HG02885 (cell line): ENCODE measurements around the gene STAU1.
"Not testable (repeated sequence)": the region's sequence is repeated elsewhere in the genome, so short reads cannot be mapped to it uniquely, and the experiment has no call there.

Experiments used
- ATAC-seq: cut with Tn5 transposase; IDR thresholded peaks from one replicate; pipeline ENCODE4 v1.9.1; 2021; ENCODE audit warnings: mild to moderate bottlenecking; ENCODE audit not compliant: unreplicated experiment, poor library complexity

Gene STAU1, protein sequence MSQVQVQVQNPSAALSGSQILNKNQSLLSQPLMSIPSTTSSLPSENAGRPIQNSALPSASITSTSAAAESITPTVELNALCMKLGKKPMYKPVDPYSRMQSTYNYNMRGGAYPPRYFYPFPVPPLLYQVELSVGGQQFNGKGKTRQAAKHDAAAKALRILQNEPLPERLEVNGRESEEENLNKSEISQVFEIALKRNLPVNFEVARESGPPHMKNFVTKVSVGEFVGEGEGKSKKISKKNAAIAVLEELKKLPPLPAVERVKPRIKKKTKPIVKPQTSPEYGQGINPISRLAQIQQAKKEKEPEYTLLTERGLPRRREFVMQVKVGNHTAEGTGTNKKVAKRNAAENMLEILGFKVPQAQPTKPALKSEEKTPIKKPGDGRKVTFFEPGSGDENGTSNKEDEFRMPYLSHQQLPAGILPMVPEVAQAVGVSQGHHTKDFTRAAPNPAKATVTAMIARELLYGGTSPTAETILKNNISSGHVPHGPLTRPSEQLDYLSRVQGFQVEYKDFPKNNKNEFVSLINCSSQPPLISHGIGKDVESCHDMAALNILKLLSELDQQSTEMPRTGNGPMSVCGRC

DNA sequence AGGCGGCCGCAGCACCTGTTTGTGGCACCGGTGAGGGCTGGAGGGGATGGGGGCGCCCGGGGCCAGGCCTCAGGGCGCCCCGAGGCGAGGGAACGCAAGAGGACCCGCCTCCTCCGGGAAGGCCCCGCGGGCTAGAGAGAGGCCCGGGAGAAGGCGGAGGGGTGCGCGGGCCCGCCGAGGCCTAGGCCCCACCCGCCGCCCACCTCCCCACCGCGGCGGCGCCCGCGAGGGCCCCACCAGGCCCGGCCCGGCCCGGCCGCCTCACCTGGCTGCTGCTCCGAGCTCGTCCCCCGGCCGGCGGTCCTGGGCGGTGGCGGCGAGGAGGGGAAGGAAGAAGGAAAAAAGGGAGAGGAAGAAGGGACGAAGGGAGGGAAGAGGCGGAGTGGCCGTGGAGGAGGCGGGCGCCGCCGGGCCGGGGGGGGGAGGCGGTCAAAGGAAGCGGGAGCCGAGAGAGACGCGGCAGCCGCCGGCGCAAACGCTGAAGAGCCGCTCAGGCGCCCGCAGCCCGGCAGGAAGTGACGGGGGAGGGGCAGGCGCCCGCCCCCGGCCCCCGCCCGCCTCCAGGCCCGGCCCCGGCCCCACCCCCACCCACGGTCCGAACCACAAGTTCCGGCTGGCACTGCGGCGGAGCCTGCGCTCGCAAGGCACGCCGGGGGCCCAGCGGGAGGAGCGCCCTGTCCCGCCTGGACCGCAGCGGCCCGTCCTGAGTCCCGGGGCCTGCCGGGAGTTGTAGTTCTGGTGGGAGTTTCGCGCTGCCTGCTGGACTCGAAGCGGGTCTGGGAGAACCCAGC lies at the start of gene STAU1:
STAU1 (minus strand) TSS at position 484 of the 791 bp plus-strand sequence. CDS start 22,133 bp downstream, outside the sequence.
- ATAC-seq = peak; percentile 95

DNA sequence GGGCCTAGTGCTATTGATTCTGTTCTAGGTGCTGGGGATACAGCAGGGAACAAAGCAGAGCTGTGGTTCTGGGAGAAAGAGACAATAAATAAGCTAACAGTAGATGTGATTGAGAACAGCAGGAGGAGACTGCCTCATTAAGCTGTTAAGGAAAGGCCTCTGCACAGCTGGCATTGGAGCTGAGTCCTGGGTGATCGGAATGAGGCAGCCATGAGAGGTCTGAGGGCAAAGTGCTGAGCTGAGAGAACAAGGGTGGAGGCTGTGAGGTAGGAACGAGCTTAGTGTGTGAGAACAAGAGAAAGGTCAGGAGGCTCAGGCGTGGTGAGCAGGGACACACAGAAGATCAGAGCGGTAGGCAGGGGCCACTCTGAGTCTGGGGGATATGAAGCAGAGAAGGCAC lies 49.4 kb upstream of the STAU1 start:
- ATAC-seq = no peak

DNA sequence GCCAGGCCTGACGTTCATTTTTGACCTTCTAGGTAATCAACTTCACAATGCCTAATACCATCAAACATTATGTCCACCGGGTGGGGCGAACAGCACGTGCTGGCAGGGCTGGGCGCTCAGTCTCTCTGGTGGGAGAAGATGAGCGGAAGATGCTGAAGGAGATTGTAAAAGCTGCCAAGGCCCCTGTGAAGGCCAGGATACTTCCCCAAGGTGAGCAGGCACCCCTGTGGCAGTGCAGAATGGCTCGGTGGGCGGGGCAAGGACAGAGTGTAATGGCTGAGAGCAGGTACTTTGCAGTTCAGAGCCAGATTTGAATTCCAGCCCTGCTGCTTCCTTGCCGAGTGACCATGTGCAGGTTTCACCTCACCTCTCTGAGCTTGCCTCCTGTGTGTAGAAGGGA lies 48.2 kb upstream of the STAU1 start:
- no peak for ATAC-seq

DNA sequence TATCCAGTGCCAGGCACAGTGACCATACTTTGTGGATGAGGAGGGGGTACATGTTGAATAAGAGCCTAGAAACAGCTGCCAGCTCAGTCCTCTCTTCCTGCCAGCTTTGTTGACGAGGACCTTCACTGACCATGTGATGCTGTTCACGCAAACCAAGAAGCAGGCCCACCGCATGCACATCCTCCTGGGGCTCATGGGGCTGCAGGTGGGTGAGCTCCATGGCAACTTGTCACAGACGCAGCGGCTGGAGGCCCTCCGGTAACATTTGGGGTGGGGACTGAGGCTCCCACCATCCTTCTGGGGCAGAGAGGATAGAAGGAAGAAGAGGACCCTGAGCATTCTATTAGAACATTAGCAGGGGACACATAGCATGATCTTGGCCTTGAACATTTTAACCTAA lies 46.7 kb upstream of the STAU1 start:
- ATAC-seq = no peak

DNA sequence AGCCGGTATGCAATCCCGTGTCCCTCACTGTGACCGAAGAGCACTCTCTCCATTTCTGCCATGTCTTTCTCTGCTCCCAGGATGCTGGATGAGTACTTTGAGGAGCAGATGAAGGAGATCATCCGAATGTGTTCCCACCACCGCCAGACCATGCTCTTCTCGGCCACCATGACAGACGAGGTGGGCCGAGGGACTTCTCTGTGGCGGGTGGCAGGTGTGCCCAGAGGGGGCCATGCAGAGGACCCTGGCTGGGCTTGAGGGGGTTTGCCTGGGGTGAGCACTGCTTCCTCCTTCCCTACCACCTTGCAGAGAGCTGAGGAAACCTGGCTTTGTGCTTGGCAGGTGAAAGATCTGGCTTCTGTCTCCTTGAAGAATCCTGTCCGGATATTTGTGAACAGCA lies 45.1 kb upstream of the STAU1 start:
- ATAC-seq = no peak

DNA sequence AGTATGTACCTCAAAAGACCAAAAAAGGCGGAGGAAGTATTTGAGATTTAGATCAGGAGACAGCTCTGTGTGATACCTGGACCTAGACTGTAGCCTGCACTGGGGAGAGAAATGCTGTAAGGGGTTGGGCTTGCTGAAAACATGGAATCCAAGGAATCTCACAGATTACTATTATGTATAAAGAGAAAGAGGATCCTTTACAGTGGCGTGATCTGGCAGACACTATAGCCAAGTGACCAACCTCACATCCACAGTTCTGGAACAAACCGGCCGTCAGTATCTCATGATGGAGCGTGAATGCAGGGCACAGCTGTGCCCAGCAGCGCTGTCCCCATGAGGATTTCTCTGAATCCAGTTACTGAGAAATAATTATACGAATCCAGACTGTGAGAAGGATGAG lies 43.3 kb upstream of the STAU1 start:
- ATAC-seq = no peak

DNA sequence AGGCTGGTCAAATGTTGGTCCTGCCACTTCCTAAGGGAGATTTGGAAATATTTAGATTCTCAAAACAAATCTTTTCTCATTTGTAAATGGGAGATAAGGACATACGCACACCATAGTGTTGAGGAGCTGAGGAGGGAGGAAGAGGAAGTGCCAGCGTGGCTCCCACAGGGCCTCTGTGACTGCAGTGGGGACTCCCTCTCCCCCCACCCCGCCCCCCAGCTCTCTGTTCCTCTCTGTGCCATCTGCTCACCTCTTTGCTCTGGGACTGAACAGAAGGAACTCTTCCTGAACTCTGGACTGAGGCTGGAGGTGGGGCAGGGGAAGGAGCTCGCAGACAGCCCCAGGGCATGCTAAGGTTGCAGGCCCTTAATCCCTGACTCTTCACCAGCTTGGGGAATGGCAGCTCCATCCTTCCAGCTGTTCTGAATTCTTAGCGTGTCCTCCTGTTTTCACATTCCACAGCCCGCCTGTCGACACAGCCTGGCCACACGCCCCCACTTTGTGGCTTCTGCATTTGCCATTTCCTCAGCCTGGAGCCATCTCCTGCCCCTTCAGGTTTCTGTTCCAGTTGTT lies 42.5 kb upstream of the STAU1 start:
- no peak for ATAC-seq

DNA sequence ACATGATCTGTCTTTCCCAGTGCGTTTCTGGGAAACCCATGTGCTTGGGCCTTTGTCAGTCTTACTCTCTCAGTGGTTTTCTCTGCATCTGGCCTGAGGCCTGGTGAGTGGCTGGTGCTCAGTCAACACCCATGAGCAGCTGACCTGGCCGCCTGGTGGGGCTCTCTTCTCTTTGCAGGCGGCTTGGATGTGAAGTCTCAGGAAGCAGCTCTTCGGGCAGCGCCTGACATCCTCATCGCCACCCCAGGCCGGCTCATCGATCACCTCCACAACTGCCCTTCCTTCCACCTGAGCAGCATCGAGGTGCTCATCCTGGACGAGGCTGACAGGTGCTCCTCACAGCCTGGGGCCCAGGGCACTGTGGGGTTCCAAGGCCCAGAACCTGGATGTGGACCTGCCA lies 41.9 kb upstream of the STAU1 start:
- no peak for ATAC-seq

DNA sequence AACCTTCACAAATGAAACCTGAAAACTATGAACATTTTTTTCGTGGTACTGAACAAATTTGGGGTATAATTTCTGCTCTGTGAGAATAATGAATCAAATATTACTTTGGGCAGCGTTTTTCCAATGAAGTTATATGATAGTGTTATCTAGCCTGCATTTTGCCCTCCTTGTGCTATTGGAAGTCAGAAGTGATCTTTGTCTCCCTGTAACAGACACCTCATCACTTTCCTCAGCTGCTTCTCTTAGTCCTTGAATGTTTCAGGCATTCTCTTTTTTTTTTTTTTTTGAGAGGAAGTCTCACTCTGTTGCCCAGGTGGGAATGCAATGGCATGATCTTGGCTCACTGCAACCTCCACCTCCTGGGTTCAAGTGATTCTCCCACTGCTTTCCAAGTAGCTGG lies 41.2 kb upstream of the STAU1 start:
- no peak for ATAC-seq

DNA sequence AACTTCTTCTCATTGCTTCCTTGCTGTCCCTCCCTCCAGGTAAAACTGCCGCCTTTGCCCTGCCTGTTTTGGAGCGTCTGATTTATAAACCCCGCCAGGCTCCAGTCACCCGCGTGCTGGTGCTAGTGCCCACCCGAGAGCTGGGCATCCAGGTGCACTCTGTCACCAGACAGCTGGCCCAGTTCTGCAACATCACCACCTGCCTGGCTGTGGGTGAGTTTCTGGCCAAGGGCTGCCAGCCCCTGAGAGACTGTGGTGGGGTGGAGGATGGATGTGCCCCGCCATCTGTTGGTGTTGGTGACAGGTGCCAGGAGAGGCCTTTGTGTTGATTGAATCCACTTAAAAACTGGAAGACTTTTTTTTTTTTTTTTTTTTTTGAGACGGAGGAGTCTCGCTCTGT lies 40.5 kb upstream of the STAU1 start:
- no peak for ATAC-seq

DNA sequence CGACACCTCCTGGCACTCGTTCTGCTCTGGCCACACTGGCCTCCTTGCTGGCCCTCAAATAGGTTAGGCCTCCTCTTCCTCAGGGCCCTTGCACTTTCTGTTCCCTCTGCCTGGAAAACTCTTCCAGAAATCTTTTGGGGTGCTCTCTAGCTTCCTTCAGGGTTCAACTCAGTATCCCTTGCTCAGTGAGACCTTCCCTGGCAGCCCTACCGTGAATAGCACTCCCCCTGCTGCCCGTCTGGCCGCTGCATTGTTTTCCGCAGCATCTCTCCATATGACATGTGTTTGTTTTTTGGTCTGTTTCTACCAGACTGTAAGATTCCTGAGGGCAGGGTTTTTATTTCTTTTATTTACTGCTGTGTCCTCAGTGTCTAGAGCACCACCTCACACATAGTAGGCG lies 37.8 kb upstream of the STAU1 start:
- ATAC-seq = no peak

DNA sequence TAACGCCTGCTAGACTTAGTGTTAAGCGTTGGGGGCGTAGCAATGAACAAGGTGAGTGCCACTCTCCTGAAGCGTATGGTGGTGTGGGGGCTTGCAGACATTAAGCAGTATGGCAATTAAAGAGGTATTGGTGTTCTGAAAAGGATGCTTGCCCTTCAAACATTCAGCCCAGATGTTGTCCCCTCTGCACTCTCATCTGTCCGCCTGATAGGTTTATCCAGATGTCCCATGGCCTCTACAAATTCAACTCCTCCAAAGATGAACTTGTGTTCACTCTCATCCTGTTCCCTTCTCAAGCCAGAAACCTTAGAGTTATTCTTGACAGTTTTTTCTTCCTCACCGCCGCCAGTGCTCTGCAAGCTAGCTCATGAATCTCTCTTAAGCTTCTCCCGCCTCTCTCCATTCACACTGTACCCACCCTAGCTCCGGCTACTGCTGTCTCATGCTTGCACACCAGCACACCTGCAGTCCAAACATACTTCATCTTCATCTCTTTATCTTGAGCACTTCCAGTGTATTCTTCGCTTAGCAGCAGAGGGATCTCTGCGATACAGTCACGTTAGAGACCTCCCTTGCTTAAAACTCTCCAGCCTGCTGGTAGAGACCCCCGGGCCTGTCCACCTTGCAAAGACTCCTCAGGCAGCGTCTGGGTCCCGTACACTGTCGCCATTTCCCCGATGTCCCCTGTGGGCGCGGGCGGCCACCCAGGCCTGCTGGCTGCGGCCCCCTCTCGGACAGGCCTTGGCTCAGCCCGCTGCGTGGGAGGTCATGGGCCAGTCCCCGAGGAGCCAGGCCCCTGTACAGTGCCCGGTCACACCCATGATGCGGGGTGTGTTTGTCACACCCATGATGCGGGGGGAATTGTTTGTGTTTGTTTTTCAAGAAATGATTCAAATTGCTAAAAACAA lies 32.0 kb upstream of the STAU1 start:
- ATAC-seq = peak; percentile 2

DNA sequence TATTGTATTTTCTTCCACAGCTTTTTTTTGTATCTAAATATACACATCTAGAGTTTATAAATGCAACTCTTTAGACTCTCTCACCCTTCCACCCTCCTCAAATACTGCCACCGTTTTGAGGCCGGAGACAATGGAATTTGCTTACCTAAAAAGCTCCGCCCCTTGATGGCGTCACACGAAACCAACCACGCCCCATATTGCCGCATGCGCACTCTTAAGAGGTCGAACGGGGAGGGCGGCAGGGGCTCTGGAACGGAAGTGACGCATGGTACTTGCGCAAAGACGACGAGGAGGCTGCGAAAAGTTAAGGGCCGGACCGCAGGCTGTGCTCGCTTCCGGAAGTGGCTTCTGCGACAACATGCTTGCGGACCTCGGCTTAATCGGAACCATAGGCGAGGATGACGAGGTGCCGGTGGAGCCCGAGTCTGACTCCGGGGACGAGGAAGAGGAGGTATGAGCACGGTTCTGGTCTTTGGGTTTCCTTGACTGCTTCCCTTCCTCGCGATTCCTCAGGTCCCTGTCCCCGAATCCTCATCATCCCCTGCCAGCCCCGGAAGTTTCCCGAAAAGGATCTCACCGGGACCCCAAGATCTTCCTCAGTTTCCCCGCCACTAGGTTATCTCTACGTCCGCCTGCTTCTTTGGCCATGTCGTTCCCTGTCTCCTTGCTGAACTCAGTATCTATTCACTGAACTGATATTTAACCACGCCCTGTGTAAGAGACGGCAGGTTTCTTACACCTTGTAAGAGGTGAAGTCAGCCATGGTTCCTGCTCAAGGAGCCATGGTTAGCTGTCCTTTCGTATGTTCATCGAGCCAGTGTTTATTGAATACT lies 31.2 kb upstream of the STAU1 start, which contains the start of gene DDX27:
DDX27 (plus strand) TSS at position 326 of the 833 bp plus-strand sequence; CDS start at position 359, 33 bp downstream.
- ATAC-seq = peak; percentile 94

DNA sequence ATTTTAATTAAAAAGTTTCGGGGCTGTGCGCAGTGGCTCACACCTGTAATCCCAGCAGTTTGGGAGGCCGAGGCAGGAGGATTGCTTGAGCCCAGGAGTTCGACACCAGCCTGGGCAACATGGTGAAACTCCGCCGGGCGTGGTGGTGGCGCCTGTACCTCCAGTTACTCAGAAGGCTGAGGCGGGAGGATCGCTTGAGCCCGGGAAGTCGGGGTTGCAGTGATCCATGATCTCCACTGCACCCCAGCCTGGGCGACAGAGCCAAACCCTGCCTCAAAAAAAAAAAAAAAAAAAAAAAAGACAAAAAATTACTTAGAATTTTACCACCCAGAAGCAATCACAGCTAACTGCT lies 30.6 kb upstream of the STAU1 start:
- not testable (repeated sequence) for ATAC-seq

DNA sequence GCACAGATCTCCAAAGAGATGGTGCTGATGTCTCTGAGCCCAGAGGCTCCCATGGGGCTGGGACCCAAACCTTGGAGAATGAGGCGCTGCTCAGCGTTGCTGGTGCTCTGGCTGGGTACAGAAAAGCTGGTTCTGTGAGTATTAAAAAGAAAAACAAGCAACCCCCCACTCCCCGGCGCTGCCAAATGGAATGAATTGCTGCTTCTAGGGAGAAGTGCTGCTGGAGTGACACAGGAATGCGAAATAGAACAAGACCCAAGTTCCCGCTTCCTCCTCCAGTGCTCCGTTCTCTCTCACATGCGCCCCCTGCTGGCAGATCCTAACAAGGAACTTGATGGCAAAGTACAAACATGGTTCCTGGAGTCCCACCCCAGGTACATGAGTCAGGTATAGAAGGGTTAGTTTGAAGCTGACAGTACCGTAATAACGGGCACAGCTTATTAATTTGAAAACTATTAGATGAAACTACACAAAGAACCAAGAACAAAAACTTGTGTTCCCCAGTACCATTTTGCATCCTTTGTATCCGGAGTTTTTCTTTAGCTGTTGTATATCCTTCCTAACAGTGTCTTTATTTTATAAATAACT lies 29.0 kb upstream of the STAU1 start:
- no peak for ATAC-seq

DNA sequence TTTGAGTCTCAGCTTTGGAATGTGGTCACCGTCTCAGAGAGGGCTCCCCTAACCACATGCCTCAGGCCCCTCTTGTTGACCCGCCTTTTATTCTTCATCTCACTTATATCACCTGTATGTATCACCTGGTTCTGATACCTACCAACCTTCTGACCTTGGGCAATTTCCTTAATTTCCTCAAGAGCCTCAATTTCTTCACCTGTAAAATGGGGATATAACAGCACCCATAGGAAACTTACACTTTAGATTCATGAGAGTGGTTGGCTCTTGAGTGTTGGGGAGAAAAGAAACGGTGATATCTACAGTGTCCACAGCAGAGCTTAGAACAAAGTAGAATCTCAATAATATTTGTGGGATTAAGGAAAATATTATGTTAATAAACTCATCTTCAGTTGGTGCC lies 27.1 kb upstream of the STAU1 start:
- no peak for ATAC-seq

DNA sequence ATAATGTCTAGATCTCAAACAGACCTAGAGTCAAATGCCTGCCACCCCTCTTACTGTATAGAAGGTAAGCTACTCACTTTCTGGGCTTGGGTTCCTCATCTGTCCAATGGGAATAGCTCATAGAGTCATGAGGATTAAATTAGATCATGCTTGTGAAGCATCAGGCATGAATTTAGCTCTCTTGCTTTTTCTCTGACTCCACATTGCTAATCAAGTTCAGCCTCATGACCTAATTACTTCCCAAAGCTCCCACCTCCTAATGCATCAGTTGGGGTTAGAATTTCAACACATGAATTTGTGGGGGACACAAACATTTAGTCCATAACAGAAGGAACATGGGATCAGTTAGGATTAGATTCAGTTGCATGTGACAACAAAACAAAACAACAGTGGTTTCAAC lies 26.4 kb upstream of the STAU1 start:
- no peak for ATAC-seq

DNA sequence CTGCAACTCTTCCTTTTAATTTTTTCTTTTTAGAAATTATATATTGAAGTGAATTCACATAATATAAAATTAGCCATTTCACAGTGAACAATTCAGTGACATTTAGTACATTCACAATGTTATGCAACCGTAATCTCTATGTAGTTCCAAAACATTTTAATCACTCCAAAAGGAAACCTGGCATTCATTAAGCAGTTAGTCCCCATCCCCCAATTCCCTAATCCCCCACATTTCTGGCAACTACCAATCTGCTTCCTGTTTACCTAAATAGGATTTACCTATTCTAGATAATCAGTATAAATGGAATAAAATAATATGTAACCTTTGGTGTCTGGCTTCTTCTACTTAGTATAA lies 22.6 kb upstream of the STAU1 start:
- no peak for ATAC-seq
